OCI-LY7 (cell line): ENCODE measurements around the gene ANO2. TPM values are rescaled to one million over a fixed set of nuclear protein-coding genes. Genes with fewer than 3 reads are reported as not detected.

Experiments
- BruUV-seq: library from RNA; stranded (reverse); fragments of 400-500 nt; replicated peaks from 2 replicates; lab custom pipeline; 2021; lab: Mats Ljungman, UMichigan
- CTCF ChIA-PET: fragments of 300-600 bp; sonication (Branson Sonifier 250); formaldehyde crosslinking; loops from one replicate; lab custom pipeline; 2022; ENCODE audit warnings: antibody characterized with exemption; ENCODE audit not compliant: unreplicated experiment; lab: Charles Lee
- POLR2A ChIA-PET: fragments of 300-600 bp; sonication (Branson Sonifier 250); formaldehyde crosslinking; loops from one replicate; lab custom pipeline; 2022; ENCODE audit warnings: antibody characterized with exemption; lab: Charles Lee
- DNase-seq: peaks from one replicate; pipeline ENCODE4 v3.0.0-alpha.2; 2015; ENCODE audit warnings: low spot score
- H2AFZ ChIP-seq: fragments of 200-600 bp; sonication (generic), shearing (Covaris generic); 2 replicates; pipeline ENCODE4 v1.6.1; 2014; ENCODE audit warnings: mild to moderate bottlenecking, antibody characterized with exemption, low read length, moderate library complexity
- H3K27ac ChIP-seq: fragments of 200-600 bp; sonication (generic); 2 replicates; pipeline ENCODE4 v1.5.1; 2014; ENCODE audit warnings: mixed run types, low read depth, mild to moderate bottlenecking, moderate library complexity, low read length, inconsistent platforms; ENCODE audit not compliant: poor library complexity, severe bottlenecking
- H3K36me3 ChIP-seq: fragments of 200-600 bp; sonication (generic); 2 replicates; pipeline ENCODE4 v1.6.1; 2014; ENCODE audit warnings: mild to moderate bottlenecking, antibody characterized with exemption, low read length, moderate library complexity, mixed read lengths; ENCODE audit not compliant: insufficient read depth
- H3K4me1 ChIP-seq: fragments of 200-600 bp; sonication (generic); 2 replicates; pipeline ENCODE4 v1.5.1; 2014; ENCODE audit warnings: mild to moderate bottlenecking, low read length; ENCODE audit not compliant: insufficient read depth, poor library complexity, severe bottlenecking
- H3K4me2 ChIP-seq: fragments of 200-600 bp; sonication (generic); 2 replicates; pipeline ENCODE4 v1.6.1; 2014; ENCODE audit warnings: mild to moderate bottlenecking, low read length
- H3K4me3 ChIP-seq: fragments of 200-600 bp; sonication (generic); 2 replicates; pipeline ENCODE4 v1.5.1; 2014; ENCODE audit warnings: mild to moderate bottlenecking, low read depth, low read length; ENCODE audit not compliant: poor library complexity, severe bottlenecking
- H3K79me2 ChIP-seq: fragments of 200-600 bp; sonication (generic); 2 replicates; pipeline ENCODE4 v1.6.1; 2016; ENCODE audit warnings: low read depth, mild to moderate bottlenecking, low read length, moderate library complexity, mixed read lengths; ENCODE audit not compliant: insufficient read depth
- H3K9me2 ChIP-seq: fragments of 200-600 bp; sonication (generic); 2 replicates; pipeline ENCODE4 v1.6.1; 2016; ENCODE audit warnings: mild to moderate bottlenecking, low read length, mixed read lengths; ENCODE audit not compliant: insufficient read depth
- H3K9me3 ChIP-seq: fragments of 200-600 bp; sonication (generic); 2 replicates; pipeline ENCODE4 v1.6.1; 2014; ENCODE audit warnings: mild to moderate bottlenecking, mixed run types, low read length, mixed read lengths
- H4K20me1 ChIP-seq: fragments of 200-600 bp; sonication (generic); 2 replicates; pipeline ENCODE4 v1.6.1; 2014; ENCODE audit warnings: mild to moderate bottlenecking, antibody characterized with exemption, low read length, moderate library complexity, mixed read lengths; ENCODE audit not compliant: insufficient read depth
- CTCF ChIP-seq: fragments of 200-600 bp; sonication (generic); conservative IDR thresholded peaks from 2 replicates; pipeline ENCODE4 v1.5.1; 2014; ENCODE audit warnings: mild to moderate bottlenecking, antibody characterized with exemption, low read length, moderate library complexity, mixed read lengths
- EZH2phosphoT487 ChIP-seq: fragments of 200-600 bp; sonication (generic); IDR thresholded peaks from 2 replicates; pipeline ENCODE4 v1.6.1; 2018; ENCODE audit warnings: low read depth, borderline replicate concordance, mild to moderate bottlenecking, mixed run types, antibody characterized with exemption, low read length, moderate library complexity, mixed read lengths
- intact Hi-C: fragments of 100-400 bp; cut with micrococcal nuclease; formaldehyde crosslinking; loops from one replicate; pipeline ENCODE4 v1.10.0; 2022; ENCODE audit not compliant: unreplicated experiment
- total RNA-seq, 2 experiments: library from RNA; depleted of rRNA in 1 of 2; stranded (reverse); fragments of >200 nt in 1 of 2; shearing (Covaris generic) in 1 of 2; gene quantifications; 2 replicates each; pipeline ENCODE4 v1.2.3, GENCODE V29; 2014 to 2022

Gene ANO2
- total RNA-seq, 2 experiments from 2014 or later = not detected

- Histone ChIP-seq H3K4me2 (no peak overlapping the region), H3K9me3 (no peaks in the 10 kb centered on the region), H4K20me1 (no peaks in the 10 kb centered on the region), H3K36me3 (no peaks in the 10 kb centered on the region), H3K9me2 (no peaks in the 10 kb centered on the region), H3K4me1 (no peaks in the 10 kb centered on the region), H3K4me3 (no peak overlapping the region), H3K79me2 (no peaks in the 10 kb centered on the region), H3K27ac (no peak overlapping the region), H2AFZ (no peak overlapping the region)
- TF ChIP-seq EZH2phosphoT487 = no peak
- TF ChIP-seq CTCF = no peak
- intact Hi-C loops = no loop called here
- no TSS peak for BruUV-seq
- CTCF ChIA-PET = no interaction called here
- POLR2A ChIA-PET = interaction anchor here (0.5 kb wide), 1 partner anchor 75 kb away, joined by 3 read pairs; no protein-coding TSS in a partner anchor
- DNase-seq = no peak
Observed at GRCh38 chr12:5881666-5882065, 63.4 kb downstream of the ANO2 start.

- no peaks in the 10 kb centered on the region for H4K20me1 ChIP-seq
- ChIA-PET CTCF (no interaction called here), POLR2A (no interaction called here)
- H3K9me2 ChIP-seq = no peaks in the 10 kb centered on the region
- TF ChIP-seq CTCF (no peak), EZH2phosphoT487 (no peak)
- no peaks in the 10 kb centered on the region for H3K79me2 ChIP-seq
- no peak overlapping the region for H3K27ac ChIP-seq
- no peaks in the 10 kb centered on the region for H3K9me3 ChIP-seq
- H3K4me2 ChIP-seq = no peak overlapping the region
- no peaks in the 10 kb centered on the region for H3K36me3 ChIP-seq
- H3K4me1 ChIP-seq = no peaks in the 10 kb centered on the region
- intact Hi-C loops = no loop called here
- DNase-seq = no peak
- no peak overlapping the region for H3K4me3 ChIP-seq
- H2AFZ ChIP-seq = no peak overlapping the region
- BruUV-seq = no TSS peak
Observed at GRCh38 chr12:5881101-5881606, 63.9 kb downstream of the ANO2 start.

- Histone ChIP-seq H3K9me2 (no peaks in the 10 kb centered on the region), H3K79me2 (no peaks in the 10 kb centered on the region), H3K27ac (no peak overlapping the region), H4K20me1 (no peaks in the 10 kb centered on the region), H2AFZ (no peak overlapping the region), H3K9me3 (no peaks in the 10 kb centered on the region), H3K36me3 (no peaks in the 10 kb centered on the region), H3K4me3 (no peak overlapping the region), H3K4me1 (no peaks in the 10 kb centered on the region), H3K4me2 (no peak overlapping the region)
- ChIA-PET CTCF (no interaction called here), POLR2A (interaction anchor here (0.6 kb wide), 1 partner anchor 47 kb away, joined by 5 read pairs; no protein-coding TSS in a partner anchor)
- TF ChIP-seq EZH2phosphoT487 (no peak), CTCF (no peak)
- no peak for DNase-seq
- intact Hi-C loops = no loop called here
- BruUV-seq = no TSS peak
Observed at GRCh38 chr12:5875851-5876250, 69.2 kb downstream of the ANO2 start.
